C4-2B (cell line): ENCODE measurements around the gene C11orf86.

Experiments
- H3K27ac ChIP-seq: fragments of 450-650 bp; 2 replicates; pipeline ENCODE4 v1.5.1; 2017
- ZFX ChIP-seq: fragments of 450-650 bp; IDR thresholded peaks from 2 replicates; pipeline ENCODE4 v1.6.1; 2017
- TF ChIP-seq, protein P1 (sequence below): fragments of 450-650 bp; conservative IDR thresholded peaks from 2 replicates; pipeline ENCODE4 v1.5.1; 2017; ENCODE audit warnings: mild to moderate bottlenecking

Gene C11orf86

GRCh38 chr11:66967670-66968425 lies 7.3 kb upstream of the C11orf86 start:
- no peak overlapping the region for H3K27ac ChIP-seq
- TF ChIP-seq ZFX, result no peak
- TF ChIP-seq, protein P1, sequence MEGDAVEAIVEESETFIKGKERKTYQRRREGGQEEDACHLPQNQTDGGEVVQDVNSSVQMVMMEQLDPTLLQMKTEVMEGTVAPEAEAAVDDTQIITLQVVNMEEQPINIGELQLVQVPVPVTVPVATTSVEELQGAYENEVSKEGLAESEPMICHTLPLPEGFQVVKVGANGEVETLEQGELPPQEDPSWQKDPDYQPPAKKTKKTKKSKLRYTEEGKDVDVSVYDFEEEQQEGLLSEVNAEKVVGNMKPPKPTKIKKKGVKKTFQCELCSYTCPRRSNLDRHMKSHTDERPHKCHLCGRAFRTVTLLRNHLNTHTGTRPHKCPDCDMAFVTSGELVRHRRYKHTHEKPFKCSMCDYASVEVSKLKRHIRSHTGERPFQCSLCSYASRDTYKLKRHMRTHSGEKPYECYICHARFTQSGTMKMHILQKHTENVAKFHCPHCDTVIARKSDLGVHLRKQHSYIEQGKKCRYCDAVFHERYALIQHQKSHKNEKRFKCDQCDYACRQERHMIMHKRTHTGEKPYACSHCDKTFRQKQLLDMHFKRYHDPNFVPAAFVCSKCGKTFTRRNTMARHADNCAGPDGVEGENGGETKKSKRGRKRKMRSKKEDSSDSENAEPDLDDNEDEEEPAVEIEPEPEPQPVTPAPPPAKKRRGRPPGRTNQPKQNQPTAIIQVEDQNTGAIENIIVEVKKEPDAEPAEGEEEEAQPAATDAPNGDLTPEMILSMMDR, result no peak

DNA sequence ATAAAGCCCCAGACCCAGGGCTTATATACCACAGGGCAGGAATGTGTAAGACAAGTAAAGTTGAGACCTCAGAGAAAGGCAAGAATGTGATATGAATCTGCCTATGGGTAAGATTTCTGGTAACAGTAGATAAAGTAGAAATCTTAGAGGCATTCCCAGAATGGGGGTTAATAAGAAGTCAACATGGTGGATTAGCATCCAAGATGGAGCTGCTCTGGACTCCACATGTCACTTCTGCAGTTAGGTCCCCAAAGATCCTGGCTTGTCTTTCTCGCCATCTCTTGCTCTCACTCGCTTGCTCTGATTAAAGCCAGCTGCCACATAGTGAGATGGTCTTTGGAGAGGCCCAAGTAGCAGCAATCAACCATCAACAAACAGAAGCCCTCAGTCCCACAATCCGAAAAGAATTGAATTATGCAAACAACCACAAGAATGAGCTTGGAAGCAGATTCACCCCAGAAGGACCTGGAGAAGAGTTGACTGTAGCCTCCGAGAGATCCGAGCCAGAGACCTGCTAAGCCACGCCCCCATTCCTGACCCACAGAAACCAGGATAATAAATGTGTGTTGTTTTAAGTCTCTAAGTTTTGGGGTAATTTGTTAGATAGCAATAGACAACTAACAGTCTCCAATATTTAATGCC lies 5.4 kb upstream of the C11orf86 start:
- TF ChIP-seq, protein P1, result no peak
- no peak for TF ChIP-seq ZFX
- no peak overlapping the region for H3K27ac ChIP-seq

DNA sequence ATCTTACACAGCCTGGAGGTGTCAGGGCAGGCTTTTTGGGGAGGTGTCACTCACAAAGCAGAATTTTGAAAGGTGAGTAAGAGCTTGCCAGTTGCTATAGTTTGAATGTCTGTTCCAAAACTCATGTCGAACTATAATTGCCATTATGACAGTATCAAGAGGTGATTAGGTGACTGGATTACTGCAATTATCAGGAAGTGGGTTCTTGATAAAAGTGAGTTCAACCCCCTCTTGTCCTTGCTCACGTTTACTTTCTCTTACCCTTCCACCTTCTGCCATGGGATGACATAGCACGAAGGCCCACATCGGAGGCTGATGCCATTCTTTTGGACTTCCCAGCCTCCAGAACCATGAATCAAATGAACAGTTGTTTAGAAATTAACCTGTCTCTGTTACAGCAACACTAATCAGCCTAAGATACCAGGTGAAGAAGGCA lies 4.7 kb upstream of the C11orf86 start:
- TF ChIP-seq, protein P1, result no peak
- TF ChIP-seq ZFX, result no peak
- H3K27ac ChIP-seq, result no peak overlapping the region

GRCh38 chr11:66970807-66971442 lies 4.2 kb upstream of the C11orf86 start:
- H3K27ac ChIP-seq, result no peak overlapping the region
- no peak for TF ChIP-seq ZFX
- TF ChIP-seq, protein P1, result no peak

DNA sequence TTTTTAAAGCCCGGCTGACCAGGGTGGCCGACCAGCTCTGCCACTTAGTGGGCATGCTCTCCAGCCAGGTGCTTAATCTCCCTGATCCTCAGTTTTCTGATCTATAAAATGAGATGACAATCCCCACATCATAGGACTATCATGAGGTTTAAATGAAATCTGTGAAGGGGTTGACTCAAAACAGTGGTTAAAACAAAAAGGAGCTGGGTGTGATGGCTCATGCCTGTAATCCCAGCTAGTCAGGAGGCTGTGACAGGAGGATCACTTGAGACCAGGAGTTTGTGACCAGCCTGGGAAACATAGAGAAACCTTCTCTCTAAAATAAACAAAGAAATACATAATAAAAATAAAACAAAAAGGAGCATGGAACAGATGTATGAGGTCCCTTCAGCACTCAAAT lies 3.6 kb upstream of the C11orf86 start:
- H3K27ac ChIP-seq, result no peak overlapping the region
- TF ChIP-seq ZFX, result no peak

- H3K27ac ChIP-seq, result no peak overlapping the region
- no peak for TF ChIP-seq ZFX
- TF ChIP-seq, protein P1, result no peak
Observed at GRCh38 chr11:66973956-66974580, 1.0 kb upstream of the C11orf86 start.

DNA sequence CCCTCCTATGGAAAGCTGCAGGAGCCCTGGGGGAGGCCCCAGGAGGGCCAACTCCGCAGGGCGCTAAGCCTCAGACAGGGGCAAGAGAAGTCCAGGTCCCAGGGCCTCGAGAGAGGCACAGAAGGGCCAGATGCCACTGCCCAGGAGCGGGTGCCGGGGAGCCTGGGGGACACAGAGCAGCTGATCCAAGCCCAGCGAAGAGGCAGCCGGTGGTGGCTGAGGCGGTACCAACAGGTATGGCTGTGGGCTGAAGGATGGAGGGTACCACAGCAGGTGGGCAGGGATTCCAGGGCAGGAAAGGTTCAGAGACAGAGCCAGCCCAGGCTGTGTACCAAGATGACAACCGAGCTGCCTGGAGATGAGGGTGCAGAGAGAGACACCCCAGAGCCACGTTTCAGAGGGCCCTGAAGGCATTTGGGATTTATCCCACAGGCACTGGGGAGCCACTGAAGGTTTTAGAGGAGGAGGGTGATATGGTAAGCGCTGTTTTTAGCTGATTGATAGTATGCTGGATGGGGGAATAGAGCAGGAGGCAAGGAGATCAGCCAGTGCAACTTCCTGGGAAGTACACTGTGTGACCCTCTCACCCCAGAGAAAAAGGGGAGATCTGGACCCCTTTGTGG lies 412 bp downstream of the C11orf86 start:
- TF ChIP-seq ZFX, result no peak
- TF ChIP-seq, protein P1, result no peak

More for the DNA sequence above, 412 bp downstream of the C11orf86 start:
- no peak overlapping the region for H3K27ac ChIP-seq
